NCI-H748 treated with DMSO at 0.1 percent for 48 hours (cell line): ENCODE measurements around the gene KCNN4.

ENCODE experiments used
- DNase-seq: peaks from one replicate; lab custom pipeline; 2025; lab: John Stamatoyannopoulos, UW

KCNN4 gene

DNA sequence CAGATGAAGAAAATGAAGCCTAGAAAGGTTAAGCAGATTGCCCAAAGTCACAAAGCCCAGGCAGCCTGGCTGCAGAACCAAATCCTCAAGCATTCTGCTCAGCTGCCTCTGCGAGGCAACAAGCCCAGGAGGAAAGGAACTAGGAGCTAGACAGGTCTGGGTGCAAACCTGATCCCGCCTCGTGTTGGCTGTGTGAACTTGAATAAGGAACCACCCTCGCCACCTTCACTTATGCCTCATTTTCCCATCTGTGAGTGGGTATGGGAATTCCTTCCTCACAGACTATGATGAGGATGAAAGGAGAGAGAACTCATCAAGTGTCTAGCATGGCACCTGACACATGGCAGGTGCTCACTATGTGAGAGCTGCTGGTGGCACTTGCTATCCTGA lies 32.6 kb downstream of the KCNN4 start:
- DNase-seq = no peak

DNA sequence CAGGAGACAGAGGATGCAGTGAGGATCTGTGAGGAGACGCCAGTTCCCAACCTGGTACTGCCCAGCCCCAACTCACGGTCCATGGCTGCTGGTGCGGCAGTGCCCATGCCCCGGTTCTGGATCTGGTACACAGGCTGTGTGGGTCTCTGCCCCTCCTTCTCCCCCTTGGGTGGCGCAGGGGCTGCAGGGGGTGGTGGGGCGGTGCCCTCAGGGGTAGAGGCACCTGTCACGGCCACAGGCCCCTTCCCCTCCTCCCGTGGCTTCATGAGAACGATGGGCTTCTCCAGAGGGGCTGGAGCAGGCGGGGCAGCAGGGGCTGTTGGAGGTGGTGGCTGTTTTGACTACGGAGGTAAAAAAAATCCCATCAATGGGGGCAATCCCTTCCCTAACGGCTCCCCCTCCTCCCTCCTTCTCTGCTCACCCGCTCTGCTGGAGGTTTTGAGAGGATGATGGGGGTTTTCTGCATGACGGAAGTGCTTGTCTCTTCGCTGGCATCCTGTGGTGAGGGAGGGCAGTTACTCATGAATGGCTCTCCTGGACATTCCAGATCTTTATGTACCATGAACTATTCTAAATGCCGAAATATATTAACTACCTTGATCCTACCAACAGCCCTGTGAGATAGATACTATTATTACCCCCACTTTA lies 33.1 kb downstream of the KCNN4 start:
- DNase-seq = no peak

GRCh38 chr19:43743059-43743458 lies 37.7 kb downstream of the KCNN4 start:
- no peak for DNase-seq

DNA sequence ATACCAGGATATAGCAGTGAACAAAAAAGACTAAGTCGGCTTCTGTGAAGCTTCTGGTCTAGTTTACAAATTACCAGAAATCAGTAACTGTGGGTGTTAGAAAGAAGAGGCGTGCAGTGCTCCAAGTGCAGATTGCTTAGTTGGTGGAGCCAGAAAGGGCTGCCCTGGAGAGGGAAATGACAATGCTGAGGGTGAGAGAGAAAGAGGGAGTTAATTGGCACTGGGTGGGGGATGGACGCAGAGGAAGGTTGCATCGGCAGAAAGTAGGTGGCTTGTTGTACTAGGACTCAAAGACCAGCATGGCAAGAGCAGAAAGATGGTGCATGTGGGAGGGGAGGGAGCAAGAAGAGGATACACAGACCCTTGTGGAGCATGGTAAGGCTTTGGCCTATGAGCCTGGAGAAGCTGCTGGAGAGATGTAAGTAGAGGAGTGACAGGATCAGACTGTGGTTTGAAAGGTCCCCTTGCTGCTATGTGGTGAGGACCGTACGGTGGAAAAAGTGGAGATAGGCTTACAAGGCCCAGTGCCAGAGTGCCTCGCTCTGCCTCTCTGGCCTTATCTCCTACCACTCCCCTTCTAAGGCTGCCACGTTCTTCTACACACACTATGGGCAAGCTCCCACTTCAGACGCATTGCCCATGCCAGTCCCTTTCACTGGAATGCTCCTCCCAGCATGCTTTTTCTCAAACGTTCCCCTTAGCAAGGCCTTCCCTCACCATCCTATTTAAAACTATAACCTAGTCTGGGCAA lies 39.5 kb downstream of the KCNN4 start:
- no peak for DNase-seq

GRCh38 chr19:43739439-43740235 lies 41.1 kb downstream of the KCNN4 start:
- no peak for DNase-seq

- DNase-seq = no peak
These were observed 42.0 kb downstream of the KCNN4 start for GRCh38 chr19:43738780-43739211.

DNA sequence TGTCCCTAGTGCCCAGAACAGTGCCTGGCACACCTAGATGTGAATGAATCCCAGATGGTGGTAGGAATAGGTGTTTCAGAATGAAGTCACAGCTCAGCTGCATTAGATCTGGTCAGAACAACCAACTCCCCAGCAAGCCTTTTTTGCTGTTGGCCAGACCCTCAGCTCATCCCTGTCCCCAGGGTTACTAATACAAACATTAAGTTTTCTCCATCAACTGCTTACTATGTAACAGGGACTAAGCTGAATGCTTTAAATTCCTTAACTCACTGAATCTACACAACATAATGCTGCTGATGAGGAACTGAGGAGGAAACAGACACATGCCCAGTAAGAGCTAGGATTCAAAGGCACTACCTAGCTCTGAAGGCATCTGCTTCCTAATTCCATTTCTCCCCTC lies 44.8 kb downstream of the KCNN4 start:
- no peak for DNase-seq

DNA sequence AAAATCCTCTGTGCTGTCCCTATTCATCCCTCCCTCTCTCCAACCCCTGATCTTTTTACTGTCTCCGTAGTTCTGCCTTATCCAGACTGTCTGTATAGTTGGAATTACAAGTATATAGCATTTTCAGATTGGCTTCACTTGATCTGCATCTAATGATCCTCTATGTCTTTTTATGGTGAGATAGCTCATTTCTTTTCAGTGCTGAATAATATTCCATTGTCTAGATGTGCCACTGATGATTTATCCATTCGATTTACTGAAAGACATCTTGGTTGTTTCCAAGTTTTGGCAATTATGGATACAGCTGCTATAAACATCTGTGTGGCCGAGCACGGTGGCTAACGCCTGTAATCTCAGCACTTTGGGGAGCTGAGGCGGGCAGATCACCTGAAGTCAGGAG lies 45.8 kb downstream of the KCNN4 start:
- no peak for DNase-seq

- DNase-seq = no peak
These were observed 48.9 kb downstream of the KCNN4 start for GRCh38 chr19:43731846-43732245.

DNA sequence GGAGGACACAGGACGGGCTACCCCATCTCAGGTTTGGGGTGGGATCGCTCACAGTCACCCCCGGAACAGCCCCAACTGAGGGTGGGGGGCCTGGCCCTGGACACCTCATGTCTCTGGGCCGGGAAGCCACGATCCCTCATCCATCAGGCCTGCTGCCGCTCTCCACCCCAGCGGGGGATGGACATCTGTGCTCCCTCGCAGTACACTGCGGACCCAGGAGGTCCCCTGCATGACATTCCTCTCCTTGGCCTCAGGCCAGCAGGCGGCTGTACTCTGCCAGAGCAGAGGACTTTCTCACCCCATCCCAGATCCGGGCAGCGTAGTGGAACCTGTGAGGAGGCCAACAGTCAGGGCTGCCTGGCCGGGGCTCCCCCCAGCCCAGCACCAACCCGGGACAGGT lies 49.4 kb downstream of the KCNN4 start:
- no peak for DNase-seq

GRCh38 chr19:43729919-43730318 lies 50.9 kb downstream of the KCNN4 start:
- DNase-seq = no peak

DNA sequence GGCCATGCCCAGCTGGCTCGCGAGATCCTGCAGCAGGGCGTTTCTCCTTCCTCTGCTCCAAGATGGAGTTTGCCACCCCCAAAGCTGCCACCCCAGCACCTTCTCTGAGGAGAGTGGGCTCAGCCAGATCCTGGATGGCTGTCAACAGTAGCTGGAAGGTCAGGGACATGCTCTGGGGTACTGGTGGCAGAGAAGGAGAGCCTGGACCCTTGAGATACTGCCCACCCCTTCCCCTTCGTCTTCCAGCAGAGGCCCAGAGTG lies 53.2 kb downstream of the KCNN4 start:
- no peak for DNase-seq

DNA sequence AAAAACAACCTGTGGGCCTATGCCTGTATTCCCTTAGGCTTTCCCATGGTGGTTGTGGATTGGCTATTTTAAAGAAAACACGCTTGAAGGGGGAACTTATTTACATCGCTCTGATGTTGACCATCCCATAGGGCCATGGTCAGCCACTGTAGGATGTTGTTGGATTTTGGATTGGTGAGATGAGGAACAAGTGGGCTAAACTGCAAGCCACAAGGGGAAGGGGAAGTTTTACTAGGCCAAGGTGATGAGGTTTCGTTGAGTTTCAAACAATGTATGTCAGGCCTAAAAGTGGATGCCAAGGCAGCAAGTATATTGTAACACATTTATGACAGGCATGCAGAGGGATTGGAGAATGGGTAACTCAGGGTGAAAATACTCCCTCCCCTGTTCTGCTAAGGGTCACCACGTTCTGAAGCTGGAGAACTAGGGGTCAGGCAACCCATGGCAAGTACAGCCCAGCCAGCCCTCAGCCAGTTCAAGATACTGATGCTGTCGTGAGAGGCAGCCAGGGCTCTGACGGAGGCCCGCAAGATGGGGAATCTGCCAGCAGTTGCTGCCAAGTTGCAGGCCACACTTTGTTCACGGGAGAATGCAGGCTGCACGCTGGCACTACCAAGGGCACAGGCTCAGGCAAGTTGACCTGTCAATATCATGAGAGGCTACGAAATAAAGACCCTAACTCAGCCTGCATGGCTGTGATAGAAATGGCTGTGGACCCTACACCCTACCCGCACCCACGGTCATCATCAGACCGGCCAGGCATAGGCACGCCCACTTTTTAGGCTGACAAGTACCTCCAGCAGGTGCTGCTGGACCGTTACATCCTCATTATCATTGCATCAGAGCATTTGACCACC lies 53.8 kb downstream of the KCNN4 start:
- no peak for DNase-seq

- no peak for DNase-seq
These were observed 55.3 kb downstream of the KCNN4 start for GRCh38 chr19:43725468-43725867.

DNA sequence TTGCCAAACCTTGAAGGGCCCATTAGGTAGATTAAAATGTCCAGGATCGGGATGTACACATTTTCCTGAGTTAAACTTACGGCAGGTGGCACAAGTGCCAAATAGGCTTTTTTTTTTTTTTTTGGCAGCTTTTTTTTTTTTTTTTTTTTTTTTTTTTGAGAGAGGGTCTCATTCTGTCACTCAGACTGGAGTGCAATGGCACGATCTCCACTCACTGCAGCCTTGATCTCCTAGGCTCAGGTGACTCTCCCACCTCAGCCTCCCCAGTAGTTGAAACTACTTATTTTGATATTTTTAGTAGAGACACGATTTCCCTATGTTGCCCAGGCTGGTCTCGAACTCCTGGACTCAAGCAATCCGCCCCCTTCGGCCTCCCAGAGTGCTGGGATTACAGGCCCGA lies 55.9 kb downstream of the KCNN4 start:
- DNase-seq = no peak

GRCh38 chr19:43723588-43723987 lies 57.2 kb downstream of the KCNN4 start:
- no peak for DNase-seq

GRCh38 chr19:43721469-43722048 lies 59.2 kb downstream of the KCNN4 start:
- DNase-seq = no peak

GRCh38 chr19:43720936-43721335 lies 59.8 kb downstream of the KCNN4 start:
- DNase-seq = no peak

DNA sequence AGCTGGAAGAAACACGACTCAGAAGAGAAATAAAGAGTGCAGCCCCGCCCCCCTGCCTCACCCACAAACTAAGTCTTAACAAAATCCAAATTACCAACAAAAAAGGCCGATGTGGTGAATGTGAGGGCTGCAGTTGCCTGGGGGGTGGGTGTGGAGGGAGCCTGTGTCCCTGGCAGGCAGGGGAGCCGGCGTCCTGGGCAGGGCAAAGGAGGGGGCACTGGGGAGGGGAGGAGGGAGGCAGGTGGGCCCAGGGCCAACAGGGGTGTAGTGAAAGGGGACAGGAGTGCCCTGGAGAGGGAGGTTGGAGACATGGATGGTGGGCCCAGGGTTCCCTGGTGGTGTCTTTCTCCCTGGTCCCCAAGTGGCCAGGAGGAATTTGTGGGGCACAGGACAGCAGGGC lies 60.9 kb downstream of the KCNN4 start:
- DNase-seq = no peak

DNA sequence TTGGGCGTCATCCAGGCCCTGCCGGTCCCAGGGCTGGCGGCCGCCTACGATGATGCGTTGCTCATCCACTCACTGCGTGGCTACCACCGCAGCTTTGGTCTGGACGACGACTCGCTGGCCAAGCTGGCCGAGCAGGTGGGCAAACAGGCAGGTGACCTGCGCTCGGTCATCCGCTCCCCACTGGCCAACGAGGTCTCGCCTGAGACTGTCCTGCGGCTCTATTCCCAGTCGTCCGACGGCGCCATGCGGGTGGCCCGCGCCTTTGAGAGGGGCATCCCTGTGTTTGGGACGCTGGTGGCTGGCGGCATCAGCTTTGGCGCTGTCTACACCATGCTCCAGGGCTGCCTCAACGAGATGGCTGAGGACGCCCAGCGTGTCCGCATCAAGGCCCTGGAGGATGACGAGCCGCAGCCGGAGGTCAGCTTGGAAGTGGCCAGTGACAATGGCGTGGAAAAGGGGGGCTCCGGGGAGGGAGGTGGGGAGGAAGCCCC lies 61.4 kb downstream of the KCNN4 start:
- no peak for DNase-seq

DNA sequence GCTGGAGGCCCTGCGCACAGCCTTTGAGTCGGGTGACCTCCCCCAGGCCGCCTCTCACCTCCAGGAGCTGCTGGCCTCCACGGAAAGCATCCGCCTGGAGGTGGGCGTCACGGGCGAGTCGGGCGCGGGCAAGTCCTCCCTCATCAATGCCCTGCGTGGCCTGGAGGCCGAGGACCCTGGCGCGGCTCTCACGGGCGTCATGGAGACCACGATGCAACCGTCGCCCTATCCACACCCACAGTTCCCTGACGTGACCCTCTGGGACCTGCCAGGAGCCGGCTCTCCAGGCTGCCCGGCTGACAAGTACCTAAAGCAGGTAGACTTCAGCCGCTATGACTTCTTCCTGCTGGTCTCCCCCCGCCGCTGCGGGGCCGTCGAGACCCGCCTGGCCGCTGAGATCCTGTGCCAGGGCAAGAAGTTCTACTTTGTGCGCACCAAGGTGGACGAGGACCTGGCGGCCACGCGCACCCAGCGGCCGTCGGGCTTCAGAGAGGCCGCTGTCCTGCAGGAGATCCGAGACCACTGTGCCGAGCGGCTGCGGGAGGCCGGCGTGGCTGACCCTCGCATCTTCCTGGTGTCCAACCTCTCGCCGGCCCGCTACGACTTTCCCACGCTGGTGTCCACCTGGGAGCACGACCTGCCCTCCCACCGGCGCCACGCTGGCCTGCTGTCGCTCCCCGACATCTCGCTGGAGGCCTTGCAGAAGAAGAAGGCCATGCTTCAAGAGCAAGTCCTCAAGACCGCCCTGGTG lies 62.0 kb downstream of the KCNN4 start:
- DNase-seq = no peak
